Heart left ventricle (tissue), 13 donors: ENCODE data around the gene ZNF260.

Experiments used
- POLR2A ChIP-seq, 2 donors: fragments of 450-650 bp; IDR thresholded peaks; one replicate each; pipeline ENCODE4 v1.6.1; 2017; ENCODE audit warnings: antibody characterized with exemption in 2 of 2, mild to moderate bottlenecking in 2 of 2, moderate library complexity in 2 of 2
- TF ChIP-seq, protein P1 (sequence below), 12 donors: fragments of 200-600 bp; sonication (generic) in 4 of 12; IDR thresholded peaks; one replicate each; pipeline versions ENCODE4 v1.5.0 to v1.8.0; 2018 to 2022; ENCODE audit warnings: antibody characterized with exemption in 12 of 12, mild to moderate bottlenecking in 5 of 12
- donor health status: ischemic (EF 13 %, LVEDD 7.1; RV severe dilation, severe dysfunction).
- donor health status: DM: no; HTN: yes; CAD: no.
- donor health status: DM: no; HTN: no; CAD: no.
- donor health status: ischemic (EF 25% LVEDD 6.9; RV normal size, moderate dysfunction).
- donor health status: ischemic (EF 25% LVEDD 5.7; RV mildly dilated, moderate dysfunction).
- donor health status: ischemic (EF 35%, LVEDD 5.7; RV mildly dilated, moderate dysfunction).
- donor health status: nonischemic (EF 11% LVEDD 7.7; RV severe dilation, severe dysfunction).
- donor health status: DM: yes; HTN: yes; CAD: no.
- donor health status: PGD.
- donor health status: ischemic (EF 29% LVEDD 5.4; RV normal size, mild dysfunction).
- donor health status: nonischemic (EF 23%, LVEDD 6.1; RV moderate dilation, normal function).

- TF ChIP-seq, protein P1, sequence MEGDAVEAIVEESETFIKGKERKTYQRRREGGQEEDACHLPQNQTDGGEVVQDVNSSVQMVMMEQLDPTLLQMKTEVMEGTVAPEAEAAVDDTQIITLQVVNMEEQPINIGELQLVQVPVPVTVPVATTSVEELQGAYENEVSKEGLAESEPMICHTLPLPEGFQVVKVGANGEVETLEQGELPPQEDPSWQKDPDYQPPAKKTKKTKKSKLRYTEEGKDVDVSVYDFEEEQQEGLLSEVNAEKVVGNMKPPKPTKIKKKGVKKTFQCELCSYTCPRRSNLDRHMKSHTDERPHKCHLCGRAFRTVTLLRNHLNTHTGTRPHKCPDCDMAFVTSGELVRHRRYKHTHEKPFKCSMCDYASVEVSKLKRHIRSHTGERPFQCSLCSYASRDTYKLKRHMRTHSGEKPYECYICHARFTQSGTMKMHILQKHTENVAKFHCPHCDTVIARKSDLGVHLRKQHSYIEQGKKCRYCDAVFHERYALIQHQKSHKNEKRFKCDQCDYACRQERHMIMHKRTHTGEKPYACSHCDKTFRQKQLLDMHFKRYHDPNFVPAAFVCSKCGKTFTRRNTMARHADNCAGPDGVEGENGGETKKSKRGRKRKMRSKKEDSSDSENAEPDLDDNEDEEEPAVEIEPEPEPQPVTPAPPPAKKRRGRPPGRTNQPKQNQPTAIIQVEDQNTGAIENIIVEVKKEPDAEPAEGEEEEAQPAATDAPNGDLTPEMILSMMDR (IDR thresholded peaks at IDR 0.05): no peak
- TF ChIP-seq POLR2A (IDR thresholded peaks at IDR 0.05): no peak
Measured at GRCh38 chr19:36501973-36502372, 26.1 kb downstream of the ZNF260 start.
